OCI-LY3 (cell line): ENCODE data around the gene SPSB3.

Experiments used
- H2AFZ ChIP-seq: fragments of 200-600, 300-600 bp; shearing (Covaris generic); 2 replicates; pipeline ENCODE4 v1.6.0; 2014; ENCODE audit warnings: antibody characterized with exemption, low read depth, low read length
- H3K27ac ChIP-seq: fragments of 200-600, 300-600 bp; sonication (generic); 2 replicates; pipeline ENCODE4 v1.5.1; 2014; ENCODE audit warnings: mild to moderate bottlenecking, low read length, moderate library complexity, mixed read lengths
- H3K27me3 ChIP-seq: fragments of 200-600, 300-600 bp; sonication (generic); 2 replicates; pipeline ENCODE4 v1.6.1; 2014; ENCODE audit warnings: low read depth, low read length, mixed read lengths
- H3K36me3 ChIP-seq: fragments of 200-600, 300-600 bp; sonication (generic); replicated peaks from 2 replicates; pipeline ENCODE3; 2014; ENCODE audit warnings: low read depth, low read length, mixed read lengths
- H3K4me1 ChIP-seq: fragments of 300-600, 200-600 bp; sonication (generic); 2 replicates; pipeline ENCODE4 v1.6.1; 2014; ENCODE audit warnings: low read length, mixed read lengths
- H3K4me2 ChIP-seq: fragments of 200-600, 300-600 bp; sonication (generic); 2 replicates; pipeline ENCODE4 v1.6.1; 2014; ENCODE audit warnings: low read length, mixed read lengths
- H3K4me3 ChIP-seq: fragments of 300-600, 200-600 bp; sonication (generic); 2 replicates; pipeline ENCODE4 v1.5.1; 2014; ENCODE audit warnings: antibody characterized with exemption, mild to moderate bottlenecking, low read length, moderate library complexity
- H3K79me2 ChIP-seq: fragments of 300-600, 200-600 bp; shearing (Covaris generic); 2 replicates; pipeline ENCODE4 v1.6.1; 2014; ENCODE audit warnings: mild to moderate bottlenecking, low read length, mixed read lengths
- H3K9ac ChIP-seq: fragments of 300-600, 200-600 bp; shearing (Covaris generic); 2 replicates; pipeline ENCODE4 v1.6.0; 2014; ENCODE audit warnings: mild to moderate bottlenecking, low read length, moderate library complexity
- H3K9me3 ChIP-seq: fragments of 200-600, 300-600 bp; shearing (Covaris generic); 2 replicates; pipeline ENCODE4 v1.6.1; 2014; ENCODE audit warnings: low read length, mixed read lengths; ENCODE audit not compliant: insufficient read depth
- H4K20me1 ChIP-seq: fragments of 200-600, 300-600 bp; sonication (generic); 2 replicates; pipeline ENCODE4 v1.6.1; 2016; ENCODE audit warnings: low read length, mixed read lengths; ENCODE audit not compliant: insufficient read depth
- CTCF ChIP-seq: fragments of 200-600, 300-600 bp; sonication (generic); IDR thresholded peaks from 2 replicates; pipeline ENCODE4 v1.5.1; 2014; ENCODE audit warnings: antibody characterized with exemption, low read length, low read depth
- EZH2phosphoT487 ChIP-seq: fragments of 200-600 bp; shearing (Covaris generic); IDR thresholded peaks from 2 replicates; pipeline ENCODE4 v1.6.1; 2018; ENCODE audit warnings: antibody characterized with exemption, mixed run types, low read depth

SPSB3 gene

GRCh38 chr16:1820096-1820945 is 38.0 kb upstream of the SPSB3 start:
- no peak overlapping the region for H3K4me3 ChIP-seq
- no peak overlapping the region for H3K9ac ChIP-seq
- peaks cover 6% of the 10 kb centered on the region; the same call in 1 of the 2 replicates for H3K4me1 ChIP-seq
- no peaks in the 10 kb centered on the region for H3K9me3 ChIP-seq
- H3K36me3 ChIP-seq: no peaks in the 10 kb centered on the region
- H4K20me1 ChIP-seq: no peaks in the 10 kb centered on the region
- peaks cover 2% of the 10 kb centered on the region; the same call in 1 of the 2 replicates for H3K79me2 ChIP-seq
- no peak overlapping the region for H2AFZ ChIP-seq
- no peaks in the 10 kb centered on the region for H3K27me3 ChIP-seq
- no peak overlapping the region for H3K4me2 ChIP-seq
- no peak for TF ChIP-seq CTCF
- no peak overlapping the region for H3K27ac ChIP-seq

GRCh38 chr16:1819611-1820010 is 37.2 kb upstream of the SPSB3 start:
- Histone ChIP-seq H3K27ac (no peak overlapping the region), H3K4me2 (no peak overlapping the region), H2AFZ (no peak overlapping the region)

GRCh38 chr16:1818873-1819525 is 36.6 kb upstream of the SPSB3 start:
- Histone ChIP-seq H3K4me2 (no peak overlapping the region), H3K79me2 (no peaks in the 10 kb centered on the region), H3K36me3 (no peaks in the 10 kb centered on the region), H3K9me3 (no peaks in the 10 kb centered on the region), H4K20me1 (no peaks in the 10 kb centered on the region), H2AFZ (no peak overlapping the region), H3K27ac (no peak overlapping the region), H3K4me1 (no peaks in the 10 kb centered on the region), H3K4me3 (no peak overlapping the region), H3K9ac (no peak overlapping the region), H3K27me3 (no peaks in the 10 kb centered on the region)
- TF ChIP-seq EZH2phosphoT487: no peak
- TF ChIP-seq CTCF: no peak

More at GRCh38 chr16:1819611-1820010, 37.2 kb upstream of the SPSB3 start:
- no peak overlapping the region for H3K9ac ChIP-seq
- no peaks in the 10 kb centered on the region for H3K79me2 ChIP-seq
- H3K4me3 ChIP-seq: no peak overlapping the region
- no peaks in the 10 kb centered on the region for H3K36me3 ChIP-seq
- H3K27me3 ChIP-seq: no peaks in the 10 kb centered on the region
- peaks cover 5% of the 10 kb centered on the region; the same call in 1 of the 2 replicates for H3K4me1 ChIP-seq
- TF ChIP-seq CTCF (no peak), EZH2phosphoT487 (no peak)
- H4K20me1 ChIP-seq: no peaks in the 10 kb centered on the region
- H3K9me3 ChIP-seq: no peaks in the 10 kb centered on the region

- Histone ChIP-seq H3K27me3 (no peaks in the 10 kb centered on the region), H4K20me1 (no peaks in the 10 kb centered on the region), H3K9me3 (no peaks in the 10 kb centered on the region), H3K27ac (no peak overlapping the region), H3K4me3 (no peak overlapping the region), H2AFZ (no peak overlapping the region), H3K4me1 (no peaks in the 10 kb centered on the region), H3K79me2 (no peaks in the 10 kb centered on the region), H3K36me3 (peaks cover 4% of the 10 kb centered on the region), H3K9ac (no peak overlapping the region), H3K4me2 (no peak overlapping the region)
- TF ChIP-seq CTCF (no peak), EZH2phosphoT487 (no peak)
These were observed 36.0 kb upstream of the SPSB3 start for GRCh38 chr16:1818204-1818872.
